ENCODE results near the gene VAX1. TPM values are rescaled to one million over a fixed set of nuclear protein-coding genes. Genes with fewer than 3 reads are reported as not detected.

Gene VAX1, protein sequence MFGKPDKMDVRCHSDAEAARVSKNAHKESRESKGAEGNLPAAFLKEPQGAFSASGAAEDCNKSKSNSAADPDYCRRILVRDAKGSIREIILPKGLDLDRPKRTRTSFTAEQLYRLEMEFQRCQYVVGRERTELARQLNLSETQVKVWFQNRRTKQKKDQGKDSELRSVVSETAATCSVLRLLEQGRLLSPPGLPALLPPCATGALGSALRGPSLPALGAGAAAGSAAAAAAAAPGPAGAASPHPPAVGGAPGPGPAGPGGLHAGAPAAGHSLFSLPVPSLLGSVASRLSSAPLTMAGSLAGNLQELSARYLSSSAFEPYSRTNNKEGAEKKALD
- total RNA-seq (not detected in 2 replicates), polyA plus RNA-seq (not detected in 2 replicates), polyA minus RNA-seq (not detected in 2 replicates), Bru-seq, nascent RNA (percentile 8 among the genes with signal in this experiment), BruChase-seq, experiment 1, labeled RNA remaining after a 6-hour chase (not detected), BruChase-seq, experiment 2, labeled RNA remaining after a 2-hour chase (not detected)
- not detected in 2 replicates for polyA plus RNA-seq (2011; cell fraction: cytosol; rRNA removed)
- not detected in 2 replicates for polyA plus RNA-seq (2011; cell fraction: nucleus; rRNA removed)
- not detected in 2 replicates for polyA plus RNA-seq (2012)
- not detected for polyA minus RNA-seq (2011; cell fraction: cytosol; rRNA and poly(A)+ RNA removed)
- not detected in 2 replicates for polyA minus RNA-seq (2011; cell fraction: nucleus; rRNA and poly(A)+ RNA removed)
- long read RNA-seq, result 0 reads

DNA sequence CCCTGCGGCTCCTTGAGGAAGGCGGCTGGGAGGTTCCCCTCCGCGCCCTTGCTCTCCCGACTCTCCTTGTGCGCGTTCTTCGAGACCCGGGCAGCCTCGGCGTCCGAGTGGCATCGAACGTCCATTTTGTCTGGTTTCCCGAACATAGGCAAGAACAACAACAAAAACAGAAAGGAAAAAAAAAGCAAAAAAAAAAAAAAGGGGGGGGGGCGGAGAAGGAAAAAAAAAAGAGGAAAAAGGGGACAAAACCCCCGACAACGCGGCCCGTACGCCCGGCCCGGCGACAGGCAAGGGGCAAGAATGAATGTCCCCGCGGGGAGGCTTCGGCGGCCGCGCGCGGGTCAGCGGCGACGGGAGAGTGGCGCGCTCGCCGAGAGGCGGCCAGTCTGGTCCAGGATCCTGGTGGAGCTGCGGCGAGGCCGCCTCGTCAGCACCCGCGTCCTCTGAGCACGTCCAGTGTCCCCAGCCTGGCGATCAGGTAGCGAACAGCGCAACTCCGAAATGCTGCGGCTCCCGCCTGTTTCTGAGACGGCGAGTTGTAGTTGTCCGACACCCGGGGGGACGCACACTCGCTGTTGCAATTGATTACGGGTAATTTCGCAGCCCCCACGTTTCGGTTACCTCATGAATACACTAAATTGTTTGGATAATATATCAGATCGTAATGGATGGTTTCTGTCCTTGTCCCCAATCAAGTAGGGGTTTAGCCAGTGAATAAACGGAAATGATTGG, at the start of gene VAX1:
TSS of gene VAX1 (minus strand) at position 360 of the 732 bp plus-strand sequence. CDS start at position 146, 214 bp downstream.
- FAIRE-seq (peak; percentile 33), DNase-seq (ENCODE audit: low read depth, low spot score) (no peak)
- ChIA-PET CTCF (interaction anchor here (1.6 to 2.6 kb wide), 3 partner anchors 28 to 37 kb away, joined by 4 to 5 read pairs (median 5); no protein-coding TSS in a partner anchor), POLR2A (no interaction called here)
- Histone ChIP-seq H4K20me1 (replicated peaks; ENCODE audit: control insufficient read depth, extremely low read depth, insufficient read depth, low read length) (no peaks in the 10 kb centered on the region), H3K9me1 (replicated peaks; ENCODE audit: control insufficient read depth, extremely low read depth, insufficient read depth, low read length) (no peaks in the 10 kb centered on the region), H2AFZ (ENCODE audit: low read depth, low read length) (peak within 1 kb of the TSS; percentile 36), H3K27ac (ENCODE audit: insufficient read depth, low read depth, low read length) (no peak within 1 kb of the TSS), H3K79me2 (ENCODE audit: control insufficient read depth, insufficient read depth, low read length) (no peaks in the 10 kb centered on the region), H3K36me3 (ENCODE audit: control insufficient read depth in 2 of 2, extremely low read depth in 1 of 2, insufficient read depth in 2 of 2, low read length in 2 of 2) (no peaks in the 10 kb centered on the region), H3K4me2 (ENCODE audit: insufficient read depth, low read length) (peak within 1 kb of the TSS; percentile 38), H3K4me3 (replicated peaks in 1 of 3; ENCODE audit: insufficient read depth in 1 of 3, low read depth in 1 of 3, low read length in 3 of 3) (peak within 1 kb of the TSS in 2 of 3 experiments; percentile 15 to 26), H3K9ac (replicated peaks; ENCODE audit: extremely low read depth, insufficient read depth, low read length) (no peak within 1 kb of the TSS), H3K9me3 (replicated peaks; ENCODE audit: control insufficient read depth, insufficient read depth, low read length) (no peaks in the 10 kb centered on the region), H3K4me1 (ENCODE audit: control insufficient read depth, extremely low read depth, insufficient read depth, low read length) (peaks cover 7% of the 10 kb centered on the region), H3K27me3 (ENCODE audit: control insufficient read depth in 2 of 2, insufficient read depth in 2 of 2, low read length in 2 of 2) (peaks cover 72 to 93% of the 10 kb centered on the region in 2 experiments)
- dilution Hi-C loops (cut with MboI; ENCODE audit: extremely low pct_ligation_motif_present, low sequenced_read_pairs) (no loop called here), intact Hi-C loops (cut with micrococcal nuclease) (loop anchor here (2.0 to 5.0 kb wide), 2 partner anchors 27 to 191 kb away; no protein-coding TSS in a partner anchor)
- BruUV-seq (replicated peaks), result no TSS peak
- TF ChIP-seq GATA2 (IDR thresholded peaks at IDR 0.05; ENCODE audit: insufficient read depth, insufficient read length, low read depth, low read length), result no peak
- peak; percentile 99 for TF ChIP-seq EZH2 (IDR thresholded peaks at IDR 0.05; ENCODE audit: borderline replicate concordance, low read depth, low read length, severe bottlenecking)
